ENCODE data around the gene ASB18.

ASB18 gene

DNA sequence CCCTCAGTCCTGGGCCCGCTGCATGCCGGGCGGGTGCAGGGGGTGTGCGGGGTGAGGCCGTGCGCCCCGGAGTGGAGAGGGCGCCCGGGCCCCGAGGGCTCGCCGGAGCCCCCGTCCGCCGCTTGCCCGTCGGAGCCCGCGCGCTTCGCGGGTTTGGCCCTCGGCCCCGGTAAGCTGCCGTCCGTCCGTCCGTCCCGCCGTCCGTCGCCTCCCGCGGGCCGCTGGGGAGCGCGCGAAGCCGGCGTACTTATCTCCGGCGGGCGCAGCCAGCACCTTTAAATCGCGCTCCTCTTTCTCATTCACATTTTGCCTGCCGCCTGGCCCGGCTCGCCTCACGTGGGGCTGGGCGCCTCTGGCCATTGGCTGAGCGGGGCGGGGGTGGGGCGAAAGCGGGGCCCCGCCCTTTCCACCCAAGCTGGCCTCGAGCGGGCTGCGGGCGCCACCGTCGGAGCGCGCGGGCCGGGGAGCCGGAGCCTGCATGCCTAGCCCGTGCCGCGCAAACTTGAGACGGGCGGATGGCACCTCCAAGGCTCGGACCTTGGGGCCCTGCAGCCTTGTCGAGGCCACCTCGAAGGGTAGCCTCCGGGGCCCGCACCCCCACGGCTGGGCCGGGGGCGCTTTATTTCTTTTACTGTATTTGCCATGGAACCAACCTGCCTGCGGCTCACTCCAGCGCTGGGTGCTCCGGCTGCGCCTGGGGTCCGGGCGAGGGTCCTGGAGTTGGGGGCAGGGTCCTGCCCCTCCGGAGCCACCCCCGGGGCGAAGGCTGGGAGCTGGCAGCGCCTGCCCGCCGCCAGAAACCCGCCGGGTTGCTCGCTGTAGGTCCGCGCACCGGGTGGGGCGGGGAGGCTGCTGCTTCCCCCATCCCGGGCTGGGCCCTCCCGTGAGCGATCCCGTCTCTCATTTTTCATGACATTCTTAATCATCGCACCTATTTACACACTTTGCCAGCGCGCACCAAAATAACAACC, 95.8 kb downstream of the ASB18 start, which contains the start of gene GBX2:
GBX2 (minus strand) TSS at position 277 of the 971 bp plus-strand sequence. CDS start 415 bp downstream, outside the sequence.
- TF ChIP-seq, protein P1, sequence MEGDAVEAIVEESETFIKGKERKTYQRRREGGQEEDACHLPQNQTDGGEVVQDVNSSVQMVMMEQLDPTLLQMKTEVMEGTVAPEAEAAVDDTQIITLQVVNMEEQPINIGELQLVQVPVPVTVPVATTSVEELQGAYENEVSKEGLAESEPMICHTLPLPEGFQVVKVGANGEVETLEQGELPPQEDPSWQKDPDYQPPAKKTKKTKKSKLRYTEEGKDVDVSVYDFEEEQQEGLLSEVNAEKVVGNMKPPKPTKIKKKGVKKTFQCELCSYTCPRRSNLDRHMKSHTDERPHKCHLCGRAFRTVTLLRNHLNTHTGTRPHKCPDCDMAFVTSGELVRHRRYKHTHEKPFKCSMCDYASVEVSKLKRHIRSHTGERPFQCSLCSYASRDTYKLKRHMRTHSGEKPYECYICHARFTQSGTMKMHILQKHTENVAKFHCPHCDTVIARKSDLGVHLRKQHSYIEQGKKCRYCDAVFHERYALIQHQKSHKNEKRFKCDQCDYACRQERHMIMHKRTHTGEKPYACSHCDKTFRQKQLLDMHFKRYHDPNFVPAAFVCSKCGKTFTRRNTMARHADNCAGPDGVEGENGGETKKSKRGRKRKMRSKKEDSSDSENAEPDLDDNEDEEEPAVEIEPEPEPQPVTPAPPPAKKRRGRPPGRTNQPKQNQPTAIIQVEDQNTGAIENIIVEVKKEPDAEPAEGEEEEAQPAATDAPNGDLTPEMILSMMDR (IDR thresholded peaks at IDR 0.05; ENCODE audit: low read length) = no peak
- no peak for TF ChIP-seq EZH2 (IDR thresholded peaks at IDR 0.05; ENCODE audit: borderline replicate concordance, low read length)
- H3K27me3 ChIP-seq (ENCODE audit: insufficient read depth, low read length) = no peaks in the 10 kb centered on the region
- no peak within 1 kb of the TSS for H3K27ac ChIP-seq (ENCODE audit: low read depth, low read length, poor library complexity, severe bottlenecking)
- no peak within 1 kb of the TSS for H2AFZ ChIP-seq (ENCODE audit: low read length)
- H3K4me2 ChIP-seq (ENCODE audit: low read length) = no peak within 1 kb of the TSS
- H3K36me3 ChIP-seq (ENCODE audit: insufficient read depth, low read length) = no peaks in the 10 kb centered on the region
- H3K9ac ChIP-seq (ENCODE audit: low read length) = no peak within 1 kb of the TSS
- no peaks in the 10 kb centered on the region for H4K20me1 ChIP-seq (ENCODE audit: insufficient read depth, low read length)
- no peaks in the 10 kb centered on the region for H3K9me3 ChIP-seq (ENCODE audit: low read length)
- H3K4me1 ChIP-seq (ENCODE audit: insufficient read depth, low read length, severe bottlenecking) = no peaks in the 10 kb centered on the region
- H3F3A ChIP-seq (ENCODE audit: insufficient read depth, low read length) = no peaks in the 10 kb centered on the region
- no peaks in the 10 kb centered on the region for H3K9me2 ChIP-seq (ENCODE audit: low read depth, low read length)
- H3K4me3 ChIP-seq (ENCODE audit: low read depth, low read length, poor library complexity, severe bottlenecking) = no peak within 1 kb of the TSS
- no peaks in the 10 kb centered on the region for H3K79me2 ChIP-seq (ENCODE audit: insufficient read depth, low read length)

DNA sequence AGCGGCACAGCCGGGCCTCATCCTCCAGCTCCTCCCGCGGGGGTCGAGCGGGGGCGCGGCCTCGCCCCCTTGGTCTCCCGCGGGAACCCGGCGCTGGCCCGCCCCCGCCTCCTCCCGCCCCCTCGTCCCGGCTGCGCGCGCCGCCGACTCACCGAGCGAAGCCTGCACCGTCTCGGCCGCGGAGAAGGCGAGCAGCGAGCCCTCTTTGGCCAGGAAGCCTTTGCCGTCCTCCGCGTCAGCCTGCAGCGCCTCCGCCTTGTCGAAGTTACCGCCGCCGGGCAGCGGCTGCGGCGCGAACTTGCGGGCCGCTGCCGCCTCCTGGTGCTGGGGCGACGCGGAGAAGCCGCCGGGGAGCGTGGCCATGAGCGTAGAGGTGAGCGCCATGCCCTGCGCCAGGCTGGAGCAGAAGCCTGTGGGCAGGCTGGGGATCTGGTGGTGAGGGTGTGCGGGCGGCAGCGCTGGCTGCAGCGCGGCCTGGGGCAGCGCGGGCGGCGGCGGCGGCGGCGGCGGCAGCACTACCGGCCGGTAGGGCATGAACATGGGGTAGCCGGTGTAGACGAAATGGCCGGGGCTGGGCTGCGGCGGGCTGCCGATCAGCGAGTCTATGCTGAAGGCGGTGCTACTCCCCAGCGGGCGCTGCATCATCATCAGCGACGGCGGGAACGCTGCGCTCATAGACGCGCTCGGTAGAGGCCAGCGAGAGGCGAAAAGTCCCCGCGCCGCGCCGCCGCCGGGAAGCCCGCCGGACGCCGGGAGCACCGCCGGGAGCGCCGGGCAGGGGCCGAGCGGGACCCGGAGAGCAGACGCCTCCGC, 96.7 kb downstream of the ASB18 start:
- no peak overlapping the region for H3K4me2 ChIP-seq (ENCODE audit: low read length)
- no peak overlapping the region for H3K4me3 ChIP-seq (ENCODE audit: low read depth, low read length, poor library complexity, severe bottlenecking)
- H2AFZ ChIP-seq (ENCODE audit: low read length) = no peak overlapping the region
- no peak overlapping the region for H3K9ac ChIP-seq (ENCODE audit: low read length)
- no peaks in the 10 kb centered on the region for H3K9me3 ChIP-seq (ENCODE audit: low read length)
- no peaks in the 10 kb centered on the region for H4K20me1 ChIP-seq (ENCODE audit: insufficient read depth, low read length)
- H3K36me3 ChIP-seq (ENCODE audit: insufficient read depth, low read length) = no peaks in the 10 kb centered on the region
- no peaks in the 10 kb centered on the region for H3K79me2 ChIP-seq (ENCODE audit: insufficient read depth, low read length)
- H3F3A ChIP-seq (ENCODE audit: insufficient read depth, low read length) = no peaks in the 10 kb centered on the region
- no peaks in the 10 kb centered on the region for H3K9me2 ChIP-seq (ENCODE audit: low read depth, low read length)
- no peak overlapping the region for H3K27ac ChIP-seq (ENCODE audit: low read depth, low read length, poor library complexity, severe bottlenecking)
- no peak for TF ChIP-seq EZH2 (IDR thresholded peaks at IDR 0.05; ENCODE audit: borderline replicate concordance, low read length)
- TF ChIP-seq, protein P1 (IDR thresholded peaks at IDR 0.05; ENCODE audit: low read length) = no peak
- no peaks in the 10 kb centered on the region for H3K27me3 ChIP-seq (ENCODE audit: insufficient read depth, low read length)
- no peaks in the 10 kb centered on the region for H3K4me1 ChIP-seq (ENCODE audit: insufficient read depth, low read length, severe bottlenecking)

DNA sequence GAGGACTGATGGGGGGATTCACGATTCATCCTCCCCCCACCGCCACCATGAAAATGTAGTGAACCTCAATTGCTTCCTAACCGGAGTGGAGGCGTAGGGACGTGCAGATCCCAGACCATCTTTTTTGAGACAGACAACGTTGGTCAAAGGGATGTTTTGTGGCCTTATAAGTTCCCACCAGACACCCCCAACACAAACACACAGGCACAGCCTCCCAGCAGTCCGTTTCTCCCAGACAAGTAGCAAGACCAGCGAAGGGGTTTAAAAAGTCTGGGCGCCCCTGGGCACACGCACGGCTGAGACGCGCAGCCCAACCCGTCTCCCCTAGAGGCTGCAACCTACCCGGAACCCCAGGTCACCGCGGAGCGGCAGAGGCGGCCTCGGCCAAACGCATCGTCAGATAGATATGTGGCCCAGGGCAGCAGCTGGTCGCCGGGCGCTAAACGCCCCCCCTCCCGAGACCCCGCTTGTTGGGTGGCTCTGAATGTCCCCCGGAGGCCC, 97.4 kb downstream of the ASB18 start:
- no peaks in the 10 kb centered on the region for H3K9me2 ChIP-seq (ENCODE audit: low read depth, low read length)
- H3K4me3 ChIP-seq (ENCODE audit: low read depth, low read length, poor library complexity, severe bottlenecking) = no peak overlapping the region
- no peaks in the 10 kb centered on the region for H3K27me3 ChIP-seq (ENCODE audit: insufficient read depth, low read length)
- no peaks in the 10 kb centered on the region for H3K9me3 ChIP-seq (ENCODE audit: low read length)
- no peaks in the 10 kb centered on the region for H3K4me1 ChIP-seq (ENCODE audit: insufficient read depth, low read length, severe bottlenecking)
- H3K36me3 ChIP-seq (ENCODE audit: insufficient read depth, low read length) = no peaks in the 10 kb centered on the region
- no peak overlapping the region for H3K4me2 ChIP-seq (ENCODE audit: low read length)
- no peak overlapping the region for H2AFZ ChIP-seq (ENCODE audit: low read length)
- no peak overlapping the region for H3K27ac ChIP-seq (ENCODE audit: low read depth, low read length, poor library complexity, severe bottlenecking)
- H3F3A ChIP-seq (ENCODE audit: insufficient read depth, low read length) = no peaks in the 10 kb centered on the region
- H4K20me1 ChIP-seq (ENCODE audit: insufficient read depth, low read length) = no peaks in the 10 kb centered on the region
- H3K9ac ChIP-seq (ENCODE audit: low read length) = no peak overlapping the region
- H3K79me2 ChIP-seq (ENCODE audit: insufficient read depth, low read length) = no peaks in the 10 kb centered on the region
- no peak for TF ChIP-seq EZH2 (IDR thresholded peaks at IDR 0.05; ENCODE audit: borderline replicate concordance, low read length)
- TF ChIP-seq, protein P1 (IDR thresholded peaks at IDR 0.05; ENCODE audit: low read length) = no peak

Data from OCI-LY1 (cell line).